Endothelial cell of umbilical vein (primary cell): ENCODE measurements around the gene PHAF1.

Experiments used
- EZH2 ChIP-seq: IDR thresholded peaks from 2 replicates; pipeline ENCODE4 v1.6.1; 2012; ENCODE audit warnings: borderline replicate concordance, low read depth, mild to moderate bottlenecking, moderate library complexity, low read length, inconsistent platforms; ENCODE audit not compliant: severe bottlenecking
- FOS ChIP-seq: IDR thresholded peaks from 2 replicates; pipeline ENCODE4 v1.6.1; 2011; ENCODE audit warnings: mild to moderate bottlenecking, low read length, moderate library complexity, borderline replicate concordance; ENCODE audit not compliant: insufficient read depth
- GATA2 ChIP-seq: IDR thresholded peaks from 2 replicates; pipeline ENCODE4 v1.7.0; 2011; ENCODE audit warnings: low read depth, mild to moderate bottlenecking, moderate library complexity, mixed read lengths, low read length; ENCODE audit not compliant: insufficient read length, insufficient read depth
- JUN ChIP-seq: IDR thresholded peaks from 2 replicates; pipeline ENCODE4 v1.6.1; 2011; ENCODE audit warnings: borderline replicate concordance, low read depth; ENCODE audit not compliant: insufficient read length, insufficient read depth
- MYC ChIP-seq: IDR thresholded peaks from one replicate; pipeline ENCODE4 v1.6.1; 2011; ENCODE audit warnings: mild to moderate bottlenecking, low read depth, low read length
- POLR2A ChIP-seq: IDR thresholded peaks from 2 replicates; pipeline ENCODE4 v1.6.1; 2012; ENCODE audit warnings: low read depth, mild to moderate bottlenecking, control low read depth, low read length
- POLR2AphosphoS5 ChIP-seq: IDR thresholded peaks from 2 replicates; pipeline ENCODE4 v1.6.1; 2012; ENCODE audit warnings: low read depth, mild to moderate bottlenecking, control low read depth, low read length, moderate library complexity; ENCODE audit not compliant: insufficient read depth
- TF ChIP-seq, protein P1 (sequence below), 2 donors: IDR thresholded peaks; 1 replicate in 1 of 2; 2 replicates in 1 of 2; pipeline ENCODE4 v1.5.1; 2011; ENCODE audit warnings: low read length in 2 of 2, mild to moderate bottlenecking in 2 of 2, moderate library complexity in 2 of 2, control low read depth in 1 of 2, inconsistent platforms in 1 of 2, low read depth in 1 of 2; ENCODE audit not compliant: insufficient read depth in 1 of 2; ENCODE audit errors: extremely low read depth in 1 of 2
- TF ChIP-seq, protein P2 (sequence below): IDR thresholded peaks from 2 replicates; pipeline ENCODE4 v1.6.1; 2011; ENCODE audit not compliant: insufficient read depth, insufficient read length

DNA sequence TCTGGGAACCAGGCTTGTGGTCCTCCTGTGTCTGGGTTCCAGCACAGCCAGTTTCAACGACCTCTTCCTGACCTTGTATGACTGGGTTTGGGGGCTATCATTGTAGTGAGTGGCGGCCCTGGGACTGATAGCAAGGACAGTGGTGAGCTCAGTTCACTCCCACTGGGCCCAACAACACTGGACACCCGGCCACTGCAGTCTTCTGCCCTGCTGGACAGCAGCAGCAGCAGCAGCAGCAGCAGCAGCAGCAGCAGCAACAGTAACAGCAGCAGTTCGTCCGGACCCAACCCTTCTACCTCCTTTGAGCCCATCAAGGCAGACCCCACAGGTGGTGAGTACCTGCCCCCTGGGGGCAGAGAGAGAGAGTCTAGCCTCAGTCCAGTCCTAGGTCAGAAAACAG lies 85.9 kb downstream of the PHAF1 start:
- TF ChIP-seq, protein P1, sequence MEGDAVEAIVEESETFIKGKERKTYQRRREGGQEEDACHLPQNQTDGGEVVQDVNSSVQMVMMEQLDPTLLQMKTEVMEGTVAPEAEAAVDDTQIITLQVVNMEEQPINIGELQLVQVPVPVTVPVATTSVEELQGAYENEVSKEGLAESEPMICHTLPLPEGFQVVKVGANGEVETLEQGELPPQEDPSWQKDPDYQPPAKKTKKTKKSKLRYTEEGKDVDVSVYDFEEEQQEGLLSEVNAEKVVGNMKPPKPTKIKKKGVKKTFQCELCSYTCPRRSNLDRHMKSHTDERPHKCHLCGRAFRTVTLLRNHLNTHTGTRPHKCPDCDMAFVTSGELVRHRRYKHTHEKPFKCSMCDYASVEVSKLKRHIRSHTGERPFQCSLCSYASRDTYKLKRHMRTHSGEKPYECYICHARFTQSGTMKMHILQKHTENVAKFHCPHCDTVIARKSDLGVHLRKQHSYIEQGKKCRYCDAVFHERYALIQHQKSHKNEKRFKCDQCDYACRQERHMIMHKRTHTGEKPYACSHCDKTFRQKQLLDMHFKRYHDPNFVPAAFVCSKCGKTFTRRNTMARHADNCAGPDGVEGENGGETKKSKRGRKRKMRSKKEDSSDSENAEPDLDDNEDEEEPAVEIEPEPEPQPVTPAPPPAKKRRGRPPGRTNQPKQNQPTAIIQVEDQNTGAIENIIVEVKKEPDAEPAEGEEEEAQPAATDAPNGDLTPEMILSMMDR (IDR thresholded peaks at IDR 0.05; ENCODE audit: extremely low read depth in 1 of 2, insufficient read depth in 1 of 2, low read depth in 1 of 2, low read length in 2 of 2), result no peak
- no peak for TF ChIP-seq JUN
- TF ChIP-seq EZH2, result no peak
- TF ChIP-seq POLR2A, result no peak
- TF ChIP-seq POLR2AphosphoS5, result no peak
- TF ChIP-seq, protein P2, sequence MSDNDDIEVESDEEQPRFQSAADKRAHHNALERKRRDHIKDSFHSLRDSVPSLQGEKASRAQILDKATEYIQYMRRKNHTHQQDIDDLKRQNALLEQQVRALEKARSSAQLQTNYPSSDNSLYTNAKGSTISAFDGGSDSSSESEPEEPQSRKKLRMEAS, result no peak
- no peak for TF ChIP-seq MYC
- TF ChIP-seq FOS, result no peak
- no peak for TF ChIP-seq GATA2
